Keratinocyte (primary cell): ENCODE measurements around the gene ARMC5. TPM values are rescaled to one million over a fixed set of nuclear protein-coding genes. Genes with fewer than 3 reads are reported as not detected.
A peak's percentile ranks its signal among the peaks of the same experiment; 100 is the strongest.

Experiments
- DNase-seq: peaks from one replicate; pipeline ENCODE4 v3.0.0-alpha.2; 2011; ENCODE audit warnings: low read depth, missing footprints, low spot score
- FAIRE-seq: peaks from 2 replicates; lab custom pipeline; 2011; peaks lifted over from hg19 to GRCh38; lab: Jason Lieb, UNC
- H2AFZ ChIP-seq: 2 replicates; pipeline ENCODE4 v1.6.0; 2012; ENCODE audit warnings: low read length, control low read depth, inconsistent platforms; ENCODE audit not compliant: control insufficient read depth
- H3K27ac ChIP-seq: 2 replicates; pipeline ENCODE4 v1.5.1; 2011; ENCODE audit warnings: low read length; ENCODE audit not compliant: control insufficient read depth, insufficient read depth
- H3K27me3 ChIP-seq: 3 replicates; pipeline ENCODE4 v1.6.0; 2011; ENCODE audit warnings: low read length; ENCODE audit not compliant: control insufficient read depth, insufficient read depth; ENCODE audit errors: extremely low read depth
- H3K36me3 ChIP-seq, 2 experiments: 2 replicates in 1 of 2; 3 replicates in 1 of 2; pipeline ENCODE4 v1.5.1; 2011; ENCODE audit warnings: low read length in 2 of 2, mild to moderate bottlenecking in 1 of 2; ENCODE audit not compliant: control insufficient read depth in 2 of 2, insufficient read depth in 2 of 2; ENCODE audit errors: extremely low read depth in 1 of 2
- H3K4me1 ChIP-seq: 3 replicates; pipeline ENCODE4 v1.5.1; 2011; ENCODE audit warnings: low read length; ENCODE audit not compliant: control insufficient read depth, insufficient read depth; ENCODE audit errors: extremely low read depth
- H3K4me2 ChIP-seq: 3 replicates; pipeline ENCODE4 v1.6.0; 2011; ENCODE audit warnings: low read depth, low read length; ENCODE audit not compliant: control insufficient read depth, insufficient read depth; ENCODE audit errors: extremely low read depth
- H3K4me3 ChIP-seq, 3 experiments: fragments of 200-600 bp in 1 of 3; sonication (generic) in 1 of 3; 2 replicates in 2 of 3; 3 replicates in 1 of 3; pipeline ENCODE4 v1.5.1; 2011 to 2016; ENCODE audit warnings: low read length in 3 of 3, mild to moderate bottlenecking in 3 of 3, control low read depth in 2 of 3, inconsistent platforms in 1 of 3, low read depth in 1 of 3, mixed read lengths in 1 of 3, mixed run types in 1 of 3, moderate library complexity in 1 of 3; ENCODE audit not compliant: control insufficient read depth in 2 of 3, insufficient read depth in 2 of 3; ENCODE audit errors: extremely low read depth in 1 of 3
- H3K79me2 ChIP-seq: 2 replicates; pipeline ENCODE4 v1.6.0; 2012; ENCODE audit warnings: low read length; ENCODE audit not compliant: control insufficient read depth, insufficient read depth
- H3K9ac ChIP-seq: 3 replicates; pipeline ENCODE4 v1.6.0; 2011; ENCODE audit warnings: low read length; ENCODE audit not compliant: control insufficient read depth, insufficient read depth; ENCODE audit errors: extremely low read depth
- H3K9me1 ChIP-seq: 3 replicates; pipeline ENCODE4 v1.6.0; 2011; ENCODE audit warnings: low read length; ENCODE audit not compliant: control insufficient read depth, insufficient read depth; ENCODE audit errors: extremely low read depth
- H3K9me3 ChIP-seq: 2 replicates; pipeline ENCODE4 v1.5.1; 2012; ENCODE audit warnings: low read depth, low read length; ENCODE audit not compliant: control insufficient read depth
- H4K20me1 ChIP-seq: 3 replicates; pipeline ENCODE4 v1.6.0; 2011; ENCODE audit warnings: low read length; ENCODE audit not compliant: control insufficient read depth, insufficient read depth; ENCODE audit errors: extremely low read depth
- EZH2 ChIP-seq: IDR thresholded peaks from one replicate; pipeline ENCODE4 v1.6.1; 2012; ENCODE audit warnings: inconsistent platforms, mild to moderate bottlenecking, low read length, moderate library complexity
- dilution Hi-C: fragments of 300-500 bp; cut with MboI; formaldehyde crosslinking; loops from one replicate; pipeline ENCODE4 v1.7.0; 2020; ENCODE audit warnings: low sequenced_read_pairs; ENCODE audit not compliant: extremely low pct_ligation_motif_present
- polyA plus RNA-seq, 5 experiments: library from polyadenylated mRNA; depleted of rRNA in 3 of 5; stranded (reverse) in 3 of 5; stranded (forward) in 1 of 5; unstranded in 1 of 5; fragments of >200 nt; gene quantifications; 1 replicate in 1 of 5; 2 replicates in 3 of 5; 3 replicates in 1 of 5; pipeline versions ENCODE4 v1.2.1 to v1.2.3, GENCODE V29; 2011 to 2012; ENCODE audit warnings: missing spikeins in 2 of 5, low read depth in 1 of 5, low replicate concordance in 1 of 5
- TF ChIP-seq, protein P1 (sequence below), 3 experiments: IDR thresholded peaks in 1 of 3; conservative IDR thresholded peaks in 1 of 3; optimal IDR thresholded peaks in 1 of 3; 2 replicates in 2 of 3; 3 replicates in 1 of 3; pipeline versions ENCODE3 to v1.5.1; 2011; ENCODE audit warnings: low read length in 3 of 3, mild to moderate bottlenecking in 3 of 3, moderate library complexity in 2 of 3, control low read depth in 1 of 3, inconsistent platforms in 1 of 3; ENCODE audit not compliant: insufficient read depth in 2 of 3; ENCODE audit errors: extremely low read depth in 1 of 3

Gene ARMC5
- polyA plus RNA-seq, 1 donor (not counting 4 experiments of a cell fraction or from before 2014, with no cell fraction given): 3.0 TPM

DNA sequence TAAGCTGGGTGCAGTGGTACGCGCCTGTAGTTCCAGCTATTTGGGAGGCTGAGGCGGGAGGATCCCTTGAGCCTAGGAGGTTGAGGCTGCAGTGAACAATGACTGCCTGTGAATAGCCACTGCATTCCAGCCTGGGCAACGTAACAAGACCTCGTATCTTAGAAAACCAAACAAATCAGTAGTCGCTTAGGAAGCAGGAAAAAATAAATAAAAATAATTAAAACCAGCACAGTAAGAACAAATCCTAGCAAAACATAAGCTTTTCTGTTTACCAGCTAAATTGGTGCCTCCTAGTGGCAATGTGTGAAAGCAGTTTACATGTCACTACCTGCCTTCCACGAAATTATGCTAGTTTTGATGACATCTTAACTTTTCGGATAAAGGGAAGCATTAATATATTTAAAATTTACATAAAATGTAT lies 1.3 kb downstream of the ARMC5 start:
- H3K27ac ChIP-seq: peak overlapping the region; percentile 86
- no peaks in the 10 kb centered on the region for H3K9me3 ChIP-seq
- TF ChIP-seq, protein P1, sequence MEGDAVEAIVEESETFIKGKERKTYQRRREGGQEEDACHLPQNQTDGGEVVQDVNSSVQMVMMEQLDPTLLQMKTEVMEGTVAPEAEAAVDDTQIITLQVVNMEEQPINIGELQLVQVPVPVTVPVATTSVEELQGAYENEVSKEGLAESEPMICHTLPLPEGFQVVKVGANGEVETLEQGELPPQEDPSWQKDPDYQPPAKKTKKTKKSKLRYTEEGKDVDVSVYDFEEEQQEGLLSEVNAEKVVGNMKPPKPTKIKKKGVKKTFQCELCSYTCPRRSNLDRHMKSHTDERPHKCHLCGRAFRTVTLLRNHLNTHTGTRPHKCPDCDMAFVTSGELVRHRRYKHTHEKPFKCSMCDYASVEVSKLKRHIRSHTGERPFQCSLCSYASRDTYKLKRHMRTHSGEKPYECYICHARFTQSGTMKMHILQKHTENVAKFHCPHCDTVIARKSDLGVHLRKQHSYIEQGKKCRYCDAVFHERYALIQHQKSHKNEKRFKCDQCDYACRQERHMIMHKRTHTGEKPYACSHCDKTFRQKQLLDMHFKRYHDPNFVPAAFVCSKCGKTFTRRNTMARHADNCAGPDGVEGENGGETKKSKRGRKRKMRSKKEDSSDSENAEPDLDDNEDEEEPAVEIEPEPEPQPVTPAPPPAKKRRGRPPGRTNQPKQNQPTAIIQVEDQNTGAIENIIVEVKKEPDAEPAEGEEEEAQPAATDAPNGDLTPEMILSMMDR (optimal IDR thresholded peaks at IDR 0.05 in 1 of 3, IDR thresholded peaks at IDR 0.05 in 1 of 3, conservative IDR thresholded peaks at IDR 0.05 in 1 of 3; ENCODE audit: extremely low read depth in 1 of 3, insufficient read depth in 2 of 3, low read length in 3 of 3): peak in 2 of 3 experiments; percentile 64 to 67
- TF ChIP-seq EZH2: no peak
- H3K36me3 ChIP-seq: peaks cover 13 to 22% of the 10 kb centered on the region in 2 experiments
- DNase-seq: no peak
- peaks cover 33% of the 10 kb centered on the region for H3K79me2 ChIP-seq
- H3K27me3 ChIP-seq: no peaks in the 10 kb centered on the region
- H3K4me2 ChIP-seq: peak overlapping the region; percentile 100
- H3K9ac ChIP-seq: peak overlapping the region; percentile 94
- peaks cover 2% of the 10 kb centered on the region for H3K9me1 ChIP-seq
- no peak overlapping the region for H2AFZ ChIP-seq
- no peak for FAIRE-seq
- H3K4me1 ChIP-seq: peaks cover 35% of the 10 kb centered on the region
- peaks cover 9% of the 10 kb centered on the region for H4K20me1 ChIP-seq
- H3K4me3 ChIP-seq: peak overlapping the region; percentile 37 to 86 (median 80)
- dilution Hi-C loops: no loop called here

DNA sequence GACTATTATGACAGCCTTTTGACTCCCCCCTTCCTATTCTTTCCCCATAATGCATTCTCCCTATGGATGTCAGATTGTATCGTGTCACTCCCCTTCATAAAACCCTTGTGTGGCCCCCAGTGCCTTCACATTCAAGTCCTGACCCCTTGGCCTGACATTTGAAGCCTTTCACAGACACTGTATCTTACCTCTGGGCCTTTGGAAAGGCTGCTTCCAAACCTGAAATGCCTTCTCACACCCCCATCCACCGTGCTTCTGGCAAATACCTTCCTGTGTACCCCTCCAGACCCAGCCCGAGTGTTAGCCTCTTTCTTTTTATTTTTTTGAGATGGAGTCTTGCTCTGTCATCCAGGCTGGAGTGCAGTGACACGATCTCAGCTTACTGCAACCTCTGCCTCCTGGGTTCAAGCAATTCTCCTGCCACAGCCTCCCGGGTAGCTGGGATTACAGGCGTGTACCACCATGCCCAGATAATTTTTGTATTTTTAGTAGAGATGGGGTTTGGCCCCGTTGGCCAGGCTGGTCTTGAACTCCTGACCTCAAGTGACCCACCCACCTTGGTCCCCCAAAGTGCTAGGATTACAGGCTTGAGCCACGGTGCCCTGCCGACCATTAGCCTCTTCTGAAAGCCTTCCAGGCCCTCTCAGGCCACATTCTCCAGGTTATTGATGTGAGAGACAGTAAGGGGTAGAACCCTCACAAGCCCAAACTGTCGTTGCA lies 2.1 kb downstream of the ARMC5 start:
- no peak overlapping the region for H3K9ac ChIP-seq
- H2AFZ ChIP-seq: no peak overlapping the region
- H3K4me2 ChIP-seq: peak overlapping the region; percentile 19
- TF ChIP-seq, protein P1 (optimal IDR thresholded peaks at IDR 0.05 in 1 of 3, IDR thresholded peaks at IDR 0.05 in 1 of 3, conservative IDR thresholded peaks at IDR 0.05 in 1 of 3; ENCODE audit: extremely low read depth in 1 of 3, insufficient read depth in 2 of 3, low read length in 3 of 3): no peak
- no peak for TF ChIP-seq EZH2
- H3K27ac ChIP-seq: no peak overlapping the region
- H3K36me3 ChIP-seq: peaks cover 17 to 19% of the 10 kb centered on the region in 2 experiments
- DNase-seq: no peak
- H3K9me1 ChIP-seq: peaks cover 2% of the 10 kb centered on the region
- H3K27me3 ChIP-seq: no peaks in the 10 kb centered on the region
- H3K79me2 ChIP-seq: peaks cover 26% of the 10 kb centered on the region
- H3K9me3 ChIP-seq: no peaks in the 10 kb centered on the region
- no peak for FAIRE-seq
- dilution Hi-C loops: no loop called here
- H4K20me1 ChIP-seq: peaks cover 9% of the 10 kb centered on the region
- peaks cover 30% of the 10 kb centered on the region for H3K4me1 ChIP-seq
- no peak overlapping the region for H3K4me3 ChIP-seq
